Effector CD8-positive, alpha-beta T cell (primary cell): ENCODE results near the gene CACNB1.
A peak's percentile ranks its signal among the peaks of the same experiment; 100 is the strongest.
"Not testable (repeated sequence)": the region's sequence is repeated elsewhere in the genome, so short reads cannot be mapped to it uniquely, and the experiment has no call there.

Experiments
- DNase-seq: peaks from one replicate; lab custom pipeline; 2025; lab: John Stamatoyannopoulos, UW

Gene CACNB1

GRCh38 chr17:39174920-39175694 lies 22.4 kb downstream of the CACNB1 start:
- DNase-seq, result peak; percentile 74

GRCh38 chr17:39173526-39174274 lies 23.8 kb downstream of the CACNB1 start:
- DNase-seq, result no peak

- no peak for DNase-seq
Measured at GRCh38 chr17:39173080-39173479, 24.4 kb downstream of the CACNB1 start.

- no peak for DNase-seq
Measured at GRCh38 chr17:39171933-39172332, 25.5 kb downstream of the CACNB1 start.

GRCh38 chr17:39170558-39170957 lies 26.9 kb downstream of the CACNB1 start:
- no peak for DNase-seq

- no peak for DNase-seq
Measured at GRCh38 chr17:39170109-39170508, 27.4 kb downstream of the CACNB1 start.

GRCh38 chr17:39169518-39169917 lies 28.0 kb downstream of the CACNB1 start:
- DNase-seq, result no peak

GRCh38 chr17:39169101-39169500 lies 28.4 kb downstream of the CACNB1 start:
- DNase-seq, result no peak

- DNase-seq, result not testable (repeated sequence)
Measured at GRCh38 chr17:39168503-39168902, 29.0 kb downstream of the CACNB1 start.

- DNase-seq, result no peak
Measured at GRCh38 chr17:39167476-39167875, 30.0 kb downstream of the CACNB1 start.

GRCh38 chr17:39166437-39167335 lies 30.8 kb downstream of the CACNB1 start:
- DNase-seq, result no peak

GRCh38 chr17:39165841-39166349 lies 31.6 kb downstream of the CACNB1 start, which contains the start of gene ARL5C:
Gene ARL5C (minus strand): TSS chr17:39166161. CDS start chr17:39165760, 401 bp downstream.
- DNase-seq, result no peak

- DNase-seq, result no peak
Measured at GRCh38 chr17:39165178-39165840, 32.2 kb downstream of the CACNB1 start.

- peak; percentile 66 for DNase-seq
Measured at GRCh38 chr17:39164675-39165143, 32.8 kb downstream of the CACNB1 start.

- DNase-seq, result no peak
Measured at GRCh38 chr17:39161962-39162361, 35.5 kb downstream of the CACNB1 start.

GRCh38 chr17:39158623-39159022 lies 38.8 kb downstream of the CACNB1 start:
- DNase-seq, result no peak

- DNase-seq, result no peak
Measured at GRCh38 chr17:39156491-39156890, 41.0 kb downstream of the CACNB1 start.

- DNase-seq, result no peak
Measured at GRCh38 chr17:39155654-39156053, 41.8 kb downstream of the CACNB1 start.

- DNase-seq, result peak; percentile 86
Measured at GRCh38 chr17:39153599-39154051, 43.8 kb downstream of the CACNB1 start.

- DNase-seq, result peak; percentile 16
Measured at GRCh38 chr17:39151943-39152818, 45.3 kb downstream of the CACNB1 start.
